Measurements from ENCODE around the gene MYB. TPM values are rescaled to one million over a fixed set of nuclear protein-coding genes. Genes with fewer than 3 reads are reported as not detected.

MYB gene
- total and polyA plus RNA-seq, 2 of the 13 experiments (the other 11 are each of a cell fraction or from before 2014, with no cell fraction given): 0.04 to 0.20 TPM

GRCh38 chr6:135141182-135141581, 39.9 kb upstream of the MYB start (continued):
- TF ChIP-seq ZNF180 (CRISPR knock-in tag; IDR thresholded peaks at IDR 0.05; ENCODE audit: borderline replicate concordance, low read depth) (no peak), CEBPB (IDR thresholded peaks at IDR 0.05; ENCODE audit: borderline replicate concordance, low read depth, low read length) (peak; percentile 37; the same call in 1 of the 2 replicates), ZNF790 (CRISPR knock-in tag; IDR thresholded peaks at IDR 0.05; ENCODE audit: borderline replicate concordance) (no peak), ZNF343 (CRISPR knock-in tag; IDR thresholded peaks at IDR 0.05) (no peak), HOXA3 (CRISPR knock-in tag; IDR thresholded peaks at IDR 0.05) (no peak), ZNF383 (CRISPR knock-in tag; IDR thresholded peaks at IDR 0.05; ENCODE audit: borderline replicate concordance) (no peak), ZNF761 (CRISPR knock-in tag; conservative IDR thresholded peaks at IDR 0.05) (no peak), ZZZ3 (CRISPR knock-in tag; IDR thresholded peaks at IDR 0.05; ENCODE audit: borderline replicate concordance) (no peak)
- TF ChIP-seq, protein P1, sequence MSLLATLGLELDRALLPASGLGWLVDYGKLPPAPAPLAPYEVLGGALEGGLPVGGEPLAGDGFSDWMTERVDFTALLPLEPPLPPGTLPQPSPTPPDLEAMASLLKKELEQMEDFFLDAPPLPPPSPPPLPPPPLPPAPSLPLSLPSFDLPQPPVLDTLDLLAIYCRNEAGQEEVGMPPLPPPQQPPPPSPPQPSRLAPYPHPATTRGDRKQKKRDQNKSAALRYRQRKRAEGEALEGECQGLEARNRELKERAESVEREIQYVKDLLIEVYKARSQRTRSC (CRISPR knock-in tag; IDR thresholded peaks at IDR 0.05; ENCODE audit: low read depth): no peak
- TF ChIP-seq, protein P2, sequence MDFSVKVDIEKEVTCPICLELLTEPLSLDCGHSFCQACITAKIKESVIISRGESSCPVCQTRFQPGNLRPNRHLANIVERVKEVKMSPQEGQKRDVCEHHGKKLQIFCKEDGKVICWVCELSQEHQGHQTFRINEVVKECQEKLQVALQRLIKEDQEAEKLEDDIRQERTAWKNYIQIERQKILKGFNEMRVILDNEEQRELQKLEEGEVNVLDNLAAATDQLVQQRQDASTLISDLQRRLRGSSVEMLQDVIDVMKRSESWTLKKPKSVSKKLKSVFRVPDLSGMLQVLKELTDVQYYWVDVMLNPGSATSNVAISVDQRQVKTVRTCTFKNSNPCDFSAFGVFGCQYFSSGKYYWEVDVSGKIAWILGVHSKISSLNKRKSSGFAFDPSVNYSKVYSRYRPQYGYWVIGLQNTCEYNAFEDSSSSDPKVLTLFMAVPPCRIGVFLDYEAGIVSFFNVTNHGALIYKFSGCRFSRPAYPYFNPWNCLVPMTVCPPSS (IDR thresholded peaks at IDR 0.05): no peak

DNA sequence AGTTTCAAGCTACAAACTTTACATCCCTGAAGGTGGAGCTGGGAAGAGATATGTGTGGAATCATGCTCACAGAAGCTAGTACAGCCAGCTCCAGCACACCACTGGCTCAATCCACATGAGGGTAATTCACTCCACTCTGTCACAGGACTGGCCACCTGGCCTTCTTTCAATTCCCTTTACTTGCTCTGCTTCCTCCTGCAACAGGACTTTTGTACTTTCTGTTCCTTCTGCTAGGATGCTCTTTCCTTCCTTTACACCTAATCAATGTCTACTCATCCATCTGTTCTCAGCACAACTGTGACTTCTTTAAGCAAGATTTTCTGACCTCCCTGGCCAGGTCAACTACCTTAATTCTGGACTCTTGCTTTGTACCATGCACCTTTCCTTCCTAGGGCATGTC, 39.4 kb upstream of the MYB start:
- Histone ChIP-seq H3K4me1 (ENCODE audit: insufficient read depth, low read length) (no peaks in the 10 kb centered on the region), H3K79me2 (ENCODE audit: insufficient read depth, low read length) (no peaks in the 10 kb centered on the region), H3K27ac (ENCODE audit: extremely low read length, insufficient read depth, low read length) (no peak overlapping the region), H3K4me2 (ENCODE audit: low read depth, low read length) (no peak overlapping the region), H3K9me3 (ENCODE audit: low read length) (no peaks in the 10 kb centered on the region), H4K20me1 (ENCODE audit: insufficient read depth, low read length) (no peaks in the 10 kb centered on the region), H3K27me3 (ENCODE audit: control insufficient read depth in 1 of 2, insufficient read depth in 2 of 2, low read length in 2 of 2) (no peaks in the 10 kb centered on the region; a peak in 1 of 5 replicates), H2AFZ (ENCODE audit: low read length) (no peak overlapping the region), H3K4me3 (replicated peaks in 1 of 3; ENCODE audit: insufficient read depth in 1 of 3, low read depth in 2 of 3, low read length in 3 of 3) (no peak overlapping the region), H3K9ac (ENCODE audit: insufficient read depth, low read depth, low read length) (no peak overlapping the region), H3K36me3 (replicated peaks in 1 of 2; ENCODE audit: control insufficient read depth in 1 of 2, insufficient read depth in 2 of 2, low read length in 2 of 2) (no peaks in the 10 kb centered on the region)
- CTCF ChIA-PET (ENCODE audit: low intra/inter-chr PET ratio, low total read pairs): no interaction called here
- DNase-seq (ENCODE audit: low spot score): no peak
- in situ Hi-C loops (cut with HindIII; ENCODE audit: extremely low pct_ligation_motif_present, low pct_unique_long_range_greater_than_20kb): no loop called here
- no peak for ATAC-seq
- FAIRE-seq: no peak
- intact Hi-C loops (cut with micrococcal nuclease; ENCODE audit: unreplicated experiment): no loop called here
- POLR2A ChIA-PET: no interaction called here
- no TSS peak for BruUV-seq (replicated peaks)
- TF ChIP-seq RFX3 (CRISPR knock-in tag; IDR thresholded peaks at IDR 0.05): no peak
- TF ChIP-seq, protein P3, sequence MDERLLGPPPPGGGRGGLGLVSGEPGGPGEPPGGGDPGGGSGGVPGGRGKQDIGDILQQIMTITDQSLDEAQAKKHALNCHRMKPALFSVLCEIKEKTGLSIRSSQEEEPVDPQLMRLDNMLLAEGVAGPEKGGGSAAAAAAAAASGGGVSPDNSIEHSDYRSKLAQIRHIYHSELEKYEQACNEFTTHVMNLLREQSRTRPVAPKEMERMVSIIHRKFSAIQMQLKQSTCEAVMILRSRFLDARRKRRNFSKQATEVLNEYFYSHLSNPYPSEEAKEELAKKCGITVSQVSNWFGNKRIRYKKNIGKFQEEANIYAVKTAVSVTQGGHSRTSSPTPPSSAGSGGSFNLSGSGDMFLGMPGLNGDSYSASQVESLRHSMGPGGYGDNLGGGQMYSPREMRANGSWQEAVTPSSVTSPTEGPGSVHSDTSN (CRISPR knock-in tag; IDR thresholded peaks at IDR 0.05): no peak
- TF ChIP-seq CREM (IDR thresholded peaks at IDR 0.05): no peak
- no peak for TF ChIP-seq CREM (CRISPR knock-in tag; IDR thresholded peaks at IDR 0.05)
- TF ChIP-seq, protein P4, sequence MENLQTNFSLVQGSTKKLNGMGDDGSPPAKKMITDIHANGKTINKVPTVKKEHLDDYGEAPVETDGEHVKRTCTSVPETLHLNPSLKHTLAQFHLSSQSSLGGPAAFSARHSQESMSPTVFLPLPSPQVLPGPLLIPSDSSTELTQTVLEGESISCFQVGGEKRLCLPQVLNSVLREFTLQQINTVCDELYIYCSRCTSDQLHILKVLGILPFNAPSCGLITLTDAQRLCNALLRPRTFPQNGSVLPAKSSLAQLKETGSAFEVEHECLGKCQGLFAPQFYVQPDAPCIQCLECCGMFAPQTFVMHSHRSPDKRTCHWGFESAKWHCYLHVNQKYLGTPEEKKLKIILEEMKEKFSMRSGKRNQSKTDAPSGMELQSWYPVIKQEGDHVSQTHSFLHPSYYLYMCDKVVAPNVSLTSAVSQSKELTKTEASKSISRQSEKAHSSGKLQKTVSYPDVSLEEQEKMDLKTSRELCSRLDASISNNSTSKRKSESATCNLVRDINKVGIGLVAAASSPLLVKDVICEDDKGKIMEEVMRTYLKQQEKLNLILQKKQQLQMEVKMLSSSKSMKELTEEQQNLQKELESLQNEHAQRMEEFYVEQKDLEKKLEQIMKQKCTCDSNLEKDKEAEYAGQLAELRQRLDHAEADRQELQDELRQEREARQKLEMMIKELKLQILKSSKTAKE (CRISPR knock-in tag; IDR thresholded peaks at IDR 0.05; ENCODE audit: borderline replicate concordance): no peak
- no peak for TF ChIP-seq ZNF329 (CRISPR knock-in tag; IDR thresholded peaks at IDR 0.05; ENCODE audit: low read depth)
- no peak for TF ChIP-seq JUN (CRISPR knock-in tag; IDR thresholded peaks at IDR 0.05)
- no peak for TF ChIP-seq ZNF792 (CRISPR knock-in tag; IDR thresholded peaks at IDR 0.05)
- TF ChIP-seq NR1H2 (CRISPR knock-in tag; IDR thresholded peaks at IDR 0.05; ENCODE audit: borderline replicate concordance, low read depth): no peak
- TF ChIP-seq, protein P2 (IDR thresholded peaks at IDR 0.05): no peak
